K562 (cell line): ENCODE results near the gene ADK. TPM values are rescaled to one million over a fixed set of nuclear protein-coding genes. Genes with fewer than 3 reads are reported as not detected.

Experiments
- ATAC-seq: fragments of 200-7000 bp; cut with Tn5 transposase; 3 replicates; pipeline ENCODE4 v1.9.1; 2020; ENCODE audit warnings: moderate library complexity
- BruUV-seq: library from RNA; stranded (reverse); fragments of 400-500 nt; replicated peaks from 2 replicates; lab custom pipeline; 2021; lab: Mats Ljungman, UMichigan
- CTCF ChIA-PET: fragments of 300-600 bp; formaldehyde crosslinking; extraction: SDS; loops from one replicate; lab custom pipeline; 2021; ENCODE audit warnings: low intra/inter-chr PET ratio; lab: Yijun Ruan, JAX
- POLR2A ChIA-PET: fragments of 300-600, 350-650 bp; sonication (Branson Sonifier 250); formaldehyde crosslinking; extraction: SDS; loops from one replicate; lab custom pipeline; 2021; ENCODE audit warnings: antibody characterized with exemption, inconsistent platforms; lab: Yijun Ruan, JAX
- DNase-seq, 4 experiments: peaks; one replicate each; pipeline versions ENCODE4 v3.0.0 to v3.0.0-alpha.2; 2011 to 2018; ENCODE audit warnings: low spot score in 3 of 4, mixed read lengths in 3 of 4; ENCODE audit errors: extremely low read depth in 1 of 4
- FAIRE-seq: peaks from 2 replicates; lab custom pipeline; 2011; peaks lifted over from hg19 to GRCh38; lab: Jason Lieb, UNC
- H2AFZ ChIP-seq: 2 replicates; pipeline ENCODE4 v1.6.0; 2011; ENCODE audit warnings: low read depth, low read length, control low read depth, inconsistent platforms
- H3K27ac ChIP-seq: fragments of 200-600 bp; 3 replicates; pipeline ENCODE4 v1.8.0; 2011; ENCODE audit warnings: low read depth, mild to moderate bottlenecking, control low read depth, inconsistent platforms, low read length, moderate library complexity, mixed read lengths; ENCODE audit errors: extremely low read depth
- H3K27me3 ChIP-seq, 2 experiments: fragments of 300-600 bp in 1 of 2; 2 replicates in 1 of 2; 3 replicates in 1 of 2; pipeline versions ENCODE4 v1.6.0 to v1.8.0; 2011; ENCODE audit warnings: inconsistent platforms in 2 of 2, low read length in 2 of 2, mild to moderate bottlenecking in 1 of 2, mixed read lengths in 1 of 2, moderate library complexity in 1 of 2; ENCODE audit not compliant: control insufficient read depth in 2 of 2, insufficient read depth in 2 of 2
- H3K36me3 ChIP-seq: fragments of 300-600 bp; 3 replicates; pipeline ENCODE4 v1.8.0; 2011; ENCODE audit warnings: mild to moderate bottlenecking, low read length, inconsistent platforms; ENCODE audit not compliant: control insufficient read depth, insufficient read depth
- H3K4me1 ChIP-seq, 2 experiments: fragments of 200-600 bp in 1 of 2; replicated peaks in 1 of 2; 2 replicates in 1 of 2; 3 replicates in 1 of 2; pipeline versions ENCODE4 v1.5.1 to v1.8.0; 2011; ENCODE audit warnings: inconsistent platforms in 2 of 2, low read length in 2 of 2, mild to moderate bottlenecking in 1 of 2, mixed read lengths in 1 of 2, moderate library complexity in 1 of 2; ENCODE audit not compliant: control insufficient read depth in 2 of 2, insufficient read depth in 2 of 2
- H3K4me2 ChIP-seq: 2 replicates; pipeline ENCODE4 v1.6.1; 2011; ENCODE audit warnings: low read length, control low read depth, inconsistent platforms, mixed read lengths; ENCODE audit not compliant: insufficient read depth
- H3K4me3 ChIP-seq: fragments of 200-600 bp; sonication (generic), shearing (Covaris generic); 2 replicates; pipeline ENCODE4 v1.5.1; 2016; ENCODE audit warnings: control low read depth, inconsistent platforms
- H3K79me2 ChIP-seq: fragments of 200-600 bp; 3 replicates; pipeline ENCODE4 v1.8.0; 2011; ENCODE audit warnings: low read length, inconsistent platforms; ENCODE audit not compliant: control insufficient read depth, insufficient read depth
- H3K9ac ChIP-seq, 2 experiments: 2 replicates each; pipeline versions ENCODE4 v1.6.0 to v1.6.1; 2011; ENCODE audit warnings: low read depth in 2 of 2, low read length in 2 of 2, control low read depth in 1 of 2, inconsistent platforms in 1 of 2, mild to moderate bottlenecking in 1 of 2, mixed read lengths in 1 of 2; ENCODE audit not compliant: insufficient read depth in 1 of 2
- H3K9me1 ChIP-seq: one replicate; pipeline ENCODE4 v1.6.0; 2011; ENCODE audit warnings: inconsistent platforms, mild to moderate bottlenecking, low read length, moderate library complexity; ENCODE audit not compliant: control insufficient read depth, insufficient read depth
- H3K9me3 ChIP-seq: replicated peaks from 2 replicates; pipeline ENCODE4 v1.5.1; 2011; ENCODE audit warnings: low read depth, low read length, inconsistent platforms; ENCODE audit not compliant: control insufficient read depth, insufficient read depth
- H4K20me1 ChIP-seq: replicated peaks from 2 replicates; pipeline ENCODE4 v1.6.1; 2011; ENCODE audit warnings: low read length, inconsistent platforms, mixed read lengths; ENCODE audit not compliant: control insufficient read depth, insufficient read depth
- CCAR2 ChIP-seq: fragments of 200-400 bp; formaldehyde crosslinking; IDR thresholded peaks from 2 replicates; pipeline ENCODE4 v1.6.1; 2017; ENCODE audit warnings: mild to moderate bottlenecking, low read depth, low read length
- ELF4 ChIP-seq: fragments of 450-650 bp; formaldehyde crosslinking; IDR thresholded peaks from 2 replicates; pipeline ENCODE4 v1.4.0; 2022; ENCODE audit warnings: missing genetic modification characterization
- GATA2 ChIP-seq: sonication (generic); formaldehyde crosslinking; IDR thresholded peaks from 2 replicates; pipeline ENCODE4 v1.4.0; 2020; ENCODE audit warnings: mild to moderate bottlenecking, missing genetic modification reagents
- HIVEP1 ChIP-seq: fragments of 250-450 bp; sonication (Bioruptor Pico); IDR thresholded peaks from 2 replicates; pipeline ENCODE4 v1.4.0; 2020; ENCODE audit warnings: mild to moderate bottlenecking
- L3MBTL2 ChIP-seq: fragments of 450-650 bp; IDR thresholded peaks from 2 replicates; pipeline ENCODE4 v1.6.1; 2016; ENCODE audit warnings: mild to moderate bottlenecking, moderate library complexity
- MAFG ChIP-seq: fragments of 450-650 bp; conservative IDR thresholded peaks from 2 replicates; pipeline ENCODE4 v1.6.1; 2016; ENCODE audit warnings: missing genetic modification characterization, missing compliant biosample characterization
- MAFK ChIP-seq: IDR thresholded peaks from 2 replicates; pipeline ENCODE4 v1.6.1; 2011; ENCODE audit warnings: low read length, improper control_type of control experiment
- POLR2G ChIP-seq: fragments of 200-400 bp; formaldehyde crosslinking; IDR thresholded peaks from 2 replicates; pipeline ENCODE4 v1.6.1; 2017; ENCODE audit warnings: low read depth, mild to moderate bottlenecking, antibody characterized with exemption, low read length, moderate library complexity
- RHOXF2B ChIP-seq: fragments of 250-450 bp; sonication (Bioruptor Pico); conservative IDR thresholded peaks from 2 replicates; pipeline ENCODE4 v1.5.1; 2021
- SIRT6 ChIP-seq: IDR thresholded peaks from one replicate; pipeline ENCODE4 v1.6.1; 2012; ENCODE audit warnings: low read depth, mild to moderate bottlenecking, control low read depth, inconsistent platforms, low read length, moderate library complexity
- SRSF7 ChIP-seq: fragments of 200-400 bp; formaldehyde crosslinking; optimal IDR thresholded peaks from 2 replicates; pipeline ENCODE3; 2017; ENCODE audit warnings: mild to moderate bottlenecking, low read depth, low read length
- SUPT5H ChIP-seq: fragments of 450-650 bp; IDR thresholded peaks from 2 replicates; pipeline ENCODE4 v1.6.1; 2016
- TFAM ChIP-seq: fragments of 250-450 bp; sonication (Bioruptor Pico); conservative IDR thresholded peaks from 2 replicates; pipeline ENCODE4 v1.5.0; 2021; ENCODE audit warnings: mild to moderate bottlenecking, moderate library complexity
- TRIM25 ChIP-seq: fragments of 450-650 bp; IDR thresholded peaks from 2 replicates; pipeline ENCODE4 v1.7.0; 2016; ENCODE audit warnings: borderline replicate concordance
- ZBTB9 ChIP-seq: fragments of 450-650 bp; formaldehyde crosslinking; IDR thresholded peaks from 2 replicates; pipeline ENCODE4 v1.4.0; 2020; ENCODE audit warnings: mild to moderate bottlenecking, moderate library complexity
- ZNF217 ChIP-seq: sonication (generic); formaldehyde crosslinking; IDR thresholded peaks from 2 replicates; pipeline ENCODE4 v1.8.0; 2022; ENCODE audit warnings: mild to moderate bottlenecking, missing genetic modification reagents
- ZNF280A ChIP-seq: fragments of 450-650 bp; IDR thresholded peaks from 2 replicates; pipeline ENCODE4 v1.6.1; 2018; ENCODE audit warnings: mild to moderate bottlenecking, low read depth; ENCODE audit not compliant: partially characterized antibody
- ZNF324 ChIP-seq: fragments of 250-450 bp; sonication (Bioruptor Pico); IDR thresholded peaks from 2 replicates; pipeline ENCODE4 v1.4.0; 2020; ENCODE audit warnings: mild to moderate bottlenecking
- ZNF589 ChIP-seq: fragments of 200-800 bp; sonication (Bioruptor generic); IDR thresholded peaks from 2 replicates; pipeline ENCODE4 v1.6.1; 2016; ENCODE audit warnings: low read depth, missing genetic modification characterization, missing compliant biosample characterization
- ZNF699 ChIP-seq: fragments of 250-450 bp; sonication (Bioruptor Pico); IDR thresholded peaks from 2 replicates; pipeline ENCODE4 v1.8.0; 2021; ENCODE audit warnings: mild to moderate bottlenecking, moderate library complexity; ENCODE audit not compliant: insufficient replicate concordance
- ZNF76 ChIP-seq: fragments of 250-450 bp; sonication (Bioruptor Pico); IDR thresholded peaks from 2 replicates; pipeline ENCODE4 v1.4.0; 2020; ENCODE audit warnings: mild to moderate bottlenecking, moderate library complexity, borderline replicate concordance
- WGBS: fragments of 100-300 bp; shearing (Covaris generic); methylation state at CpG from one replicate; pipeline ENCODE4 v1.1.6; 2016; ENCODE audit warnings: low coverage, mixed read lengths; ENCODE audit not compliant: insufficient coverage; ENCODE audit errors: missing lambda C conversion rate; 5-methylcytosine and 5-hydroxymethylcytosine counted together
- in situ Hi-C: fragments of 300-500 bp; cut with MboI; formaldehyde crosslinking; loops from 4 replicates; pipeline ENCODE4 v1.15.0; 2018; ENCODE audit warnings: inconsistent platforms, mixed read lengths
- intact Hi-C: fragments of 100-400 bp; cut with micrococcal nuclease; formaldehyde crosslinking; loops from 2 replicates; pipeline ENCODE4 v1.14.2; 2022
- polyA plus RNA-seq, 8 experiments: library from polyadenylated mRNA; depleted of rRNA in 4 of 8; stranded (reverse) in 5 of 8; unstranded in 3 of 8; fragments of >200 nt; fragmentation: Nextera tagmentation in 2 of 8; fragmentation: Illumina TruSeq in 1 of 8; extraction: Ambion mirVana in 2 of 8; extraction: Trizol in 1 of 8; gene quantifications; 2 replicates each; pipeline versions ENCODE4 v1.2.1 to v1.2.3, GENCODE V29; 2011 to 2014; ENCODE audit warnings: inconsistent platforms in 1 of 8, missing spikeins in 1 of 8
- total RNA-seq, 7 experiments: library from RNA; depleted of rRNA in 6 of 7; stranded (reverse); fragments of >200 nt in 6 of 7; fragmentation: Illumina TruSeq in 2 of 7; extraction: Trizol in 2 of 7; gene quantifications; 2 replicates each; pipeline versions ENCODE4 v1.2.1 to v1.2.3, GENCODE V29; 2011 to 2021; ENCODE audit warnings: low replicate concordance in 1 of 7

ADK gene
- total and polyA plus RNA-seq, 9 of the 15 experiments (the other 6 are each of a cell fraction or from before 2014, with no cell fraction given): 54.2 to 97.8 (median 73.6) TPM

GRCh38 chr10:74122060-74122459, 29.0 kb upstream of the ADK start:
- DNase-seq (no peak), ATAC-seq (no peak), FAIRE-seq (no peak)
- no peak overlapping the region for H3K27ac ChIP-seq
- in situ Hi-C loops: no loop called here
- no peaks in the 10 kb centered on the region for H3K27me3 ChIP-seq
- H3K9me3 ChIP-seq: no peaks in the 10 kb centered on the region
- CTCF ChIA-PET: no interaction called here
- POLR2A ChIA-PET: interaction anchor here (0.7 to 2.6 kb wide), 8 partner anchors 9 to 341 kb away, joined by 3 to 14 read pairs (median 4); partner anchors contain the start of gene CHCHD1
- H3K4me3 ChIP-seq: no peak overlapping the region
- peaks cover 0 to 2% of the 10 kb centered on the region in 2 experiments; a peak in 2 of 5 replicates for H3K4me1 ChIP-seq
- no peaks in the 10 kb centered on the region for H3K9me1 ChIP-seq
- no peaks in the 10 kb centered on the region for H3K79me2 ChIP-seq
- TSS peak; percentile 23 for BruUV-seq
- no peak overlapping the region for H2AFZ ChIP-seq
- intact Hi-C loops: no loop called here
- no peaks in the 10 kb centered on the region for H4K20me1 ChIP-seq
- H3K9ac ChIP-seq: no peak overlapping the region
- no peak overlapping the region for H3K4me2 ChIP-seq
- 50% methylated on average over 3 of the region's 3 CpGs for WGBS
- H3K36me3 ChIP-seq: peaks cover 96% of the 10 kb centered on the region; the same call in 2 of the 3 replicates
- TF ChIP-seq SRSF7 (no peak), SIRT6 (no peak), ZNF324 (CRISPR knock-in tag) (no peak), ZNF76 (CRISPR knock-in tag) (no peak), ZNF589 (CRISPR knock-in tag) (no peak), ZNF699 (CRISPR knock-in tag) (no peak), CCAR2 (no peak), RHOXF2B (CRISPR knock-in tag) (no peak), MAFG (peak; percentile 42; the same call in 1 of the 2 replicates), ELF4 (CRISPR knock-in tag) (no peak), MAFK (peak; percentile 56; the same call in 1 of the 2 replicates), TFAM (CRISPR knock-in tag) (no peak), POLR2G (peak; percentile 42; the same call in 1 of the 2 replicates), GATA2 (CRISPR knock-in tag) (no peak), SUPT5H (peak; percentile 24; the same call in 1 of the 2 replicates), ZNF217 (CRISPR knock-in tag) (no peak), ZNF280A (no peak), ZBTB9 (CRISPR knock-in tag) (no peak), TRIM25 (no peak), L3MBTL2 (no peak), HIVEP1 (CRISPR knock-in tag) (no peak)
